ENCODE measurements around the gene PPP1R12B.
"Not testable (repeated sequence)": the region's sequence is repeated elsewhere in the genome, so short reads cannot be mapped to it uniquely, and the experiment has no call there.

PPP1R12B gene

GRCh38 chr1:202531472-202531811 lies 182.9 kb downstream of the PPP1R12B start:
- Histone ChIP-seq H3K4me3 (ENCODE audit: low read depth, low read length) (no peak overlapping the region), H3K9ac (ENCODE audit: low read depth, low read length) (no peak overlapping the region), H3K27me3 (ENCODE audit: control insufficient read depth, insufficient read depth, low read length) (no peaks in the 10 kb centered on the region), H3K36me3 (ENCODE audit: control insufficient read depth, insufficient read depth, low read length) (no peaks in the 10 kb centered on the region), H3K9me3 (ENCODE audit: control insufficient read depth, insufficient read depth, low read length) (no peaks in the 10 kb centered on the region), H3K4me1 (ENCODE audit: control insufficient read depth, insufficient read depth, low read length) (peaks cover 5% of the 10 kb centered on the region)

GRCh38 chr1:202531812-202532616 lies 183.5 kb downstream of the PPP1R12B start:
- H3K4me3 ChIP-seq (ENCODE audit: low read depth, low read length); H3K27me3 ChIP-seq (ENCODE audit: control insufficient read depth, insufficient read depth, low read length); H3K4me1 ChIP-seq (ENCODE audit: control insufficient read depth, insufficient read depth, low read length); H3K36me3 ChIP-seq (ENCODE audit: control insufficient read depth, insufficient read depth, low read length); H3K9ac ChIP-seq (ENCODE audit: low read depth, low read length); H3K9me3 ChIP-seq (ENCODE audit: control insufficient read depth, insufficient read depth, low read length): not testable (repeated sequence)

GRCh38 chr1:202539166-202539574 lies 190.7 kb downstream of the PPP1R12B start:
- not testable (repeated sequence) for H3K27me3 ChIP-seq (ENCODE audit: control insufficient read depth, insufficient read depth, low read length); H3K9ac ChIP-seq (ENCODE audit: low read depth, low read length); H3K9me3 ChIP-seq (ENCODE audit: control insufficient read depth, insufficient read depth, low read length); H3K4me3 ChIP-seq (ENCODE audit: low read depth, low read length); H3K36me3 ChIP-seq (ENCODE audit: control insufficient read depth, insufficient read depth, low read length)
- H3K4me1 ChIP-seq (ENCODE audit: control insufficient read depth, insufficient read depth, low read length): peaks cover 16% of the 10 kb centered on the region

- H3K9me3 ChIP-seq (ENCODE audit: control insufficient read depth, insufficient read depth, low read length); H3K36me3 ChIP-seq (ENCODE audit: control insufficient read depth, insufficient read depth, low read length); H3K27me3 ChIP-seq (ENCODE audit: control insufficient read depth, insufficient read depth, low read length); H3K4me3 ChIP-seq (ENCODE audit: low read depth, low read length); H3K9ac ChIP-seq (ENCODE audit: low read depth, low read length): not testable (repeated sequence)
- peaks cover 16% of the 10 kb centered on the region for H3K4me1 ChIP-seq (ENCODE audit: control insufficient read depth, insufficient read depth, low read length)
Observed at GRCh38 chr1:202539583-202539982, 191.1 kb downstream of the PPP1R12B start.

GRCh38 chr1:202540014-202540413 lies 191.5 kb downstream of the PPP1R12B start:
- H3K9ac ChIP-seq (ENCODE audit: low read depth, low read length): no peak overlapping the region
- no peak overlapping the region for H3K4me3 ChIP-seq (ENCODE audit: low read depth, low read length)
- no peaks in the 10 kb centered on the region for H3K27me3 ChIP-seq (ENCODE audit: control insufficient read depth, insufficient read depth, low read length)

GRCh38 chr1:202540448-202540847 lies 191.9 kb downstream of the PPP1R12B start:
- H3K36me3 ChIP-seq (ENCODE audit: control insufficient read depth, insufficient read depth, low read length): no peaks in the 10 kb centered on the region
- H3K9me3 ChIP-seq (ENCODE audit: control insufficient read depth, insufficient read depth, low read length): no peaks in the 10 kb centered on the region
- H3K4me1 ChIP-seq (ENCODE audit: control insufficient read depth, insufficient read depth, low read length): peaks cover 16% of the 10 kb centered on the region
- H3K9ac ChIP-seq (ENCODE audit: low read depth, low read length): no peak overlapping the region
- H3K4me3 ChIP-seq (ENCODE audit: low read depth, low read length): no peak overlapping the region
- H3K27me3 ChIP-seq (ENCODE audit: control insufficient read depth, insufficient read depth, low read length): no peaks in the 10 kb centered on the region

More at GRCh38 chr1:202540014-202540413, 191.5 kb downstream of the PPP1R12B start:
- Histone ChIP-seq H3K4me1 (ENCODE audit: control insufficient read depth, insufficient read depth, low read length) (peaks cover 16% of the 10 kb centered on the region), H3K36me3 (ENCODE audit: control insufficient read depth, insufficient read depth, low read length) (no peaks in the 10 kb centered on the region), H3K9me3 (ENCODE audit: control insufficient read depth, insufficient read depth, low read length) (no peaks in the 10 kb centered on the region)

- not testable (repeated sequence) for H3K36me3 ChIP-seq (ENCODE audit: control insufficient read depth, insufficient read depth, low read length); H3K9ac ChIP-seq (ENCODE audit: low read depth, low read length); H3K4me3 ChIP-seq (ENCODE audit: low read depth, low read length); H3K9me3 ChIP-seq (ENCODE audit: control insufficient read depth, insufficient read depth, low read length); H3K27me3 ChIP-seq (ENCODE audit: control insufficient read depth, insufficient read depth, low read length)
- peaks cover 16% of the 10 kb centered on the region for H3K4me1 ChIP-seq (ENCODE audit: control insufficient read depth, insufficient read depth, low read length)
Observed at GRCh38 chr1:202540858-202541257, 192.4 kb downstream of the PPP1R12B start.

GRCh38 chr1:202542415-202542814 lies 193.9 kb downstream of the PPP1R12B start:
- not testable (repeated sequence) for H3K9ac ChIP-seq (ENCODE audit: low read depth, low read length); H3K9me3 ChIP-seq (ENCODE audit: control insufficient read depth, insufficient read depth, low read length); H3K36me3 ChIP-seq (ENCODE audit: control insufficient read depth, insufficient read depth, low read length); H3K4me3 ChIP-seq (ENCODE audit: low read depth, low read length); H3K27me3 ChIP-seq (ENCODE audit: control insufficient read depth, insufficient read depth, low read length)
- H3K4me1 ChIP-seq (ENCODE audit: control insufficient read depth, insufficient read depth, low read length): peaks cover 16% of the 10 kb centered on the region

GRCh38 chr1:202543537-202543936 lies 195.0 kb downstream of the PPP1R12B start:
- not testable (repeated sequence) for H3K9ac ChIP-seq (ENCODE audit: low read depth, low read length); H3K27me3 ChIP-seq (ENCODE audit: control insufficient read depth, insufficient read depth, low read length); H3K9me3 ChIP-seq (ENCODE audit: control insufficient read depth, insufficient read depth, low read length); H3K4me3 ChIP-seq (ENCODE audit: low read depth, low read length); H3K36me3 ChIP-seq (ENCODE audit: control insufficient read depth, insufficient read depth, low read length)
- peaks cover 16% of the 10 kb centered on the region for H3K4me1 ChIP-seq (ENCODE audit: control insufficient read depth, insufficient read depth, low read length)

- H3K9me3 ChIP-seq (ENCODE audit: control insufficient read depth, insufficient read depth, low read length); H3K36me3 ChIP-seq (ENCODE audit: control insufficient read depth, insufficient read depth, low read length); H3K9ac ChIP-seq (ENCODE audit: low read depth, low read length); H3K27me3 ChIP-seq (ENCODE audit: control insufficient read depth, insufficient read depth, low read length); H3K4me1 ChIP-seq (ENCODE audit: control insufficient read depth, insufficient read depth, low read length); H3K4me3 ChIP-seq (ENCODE audit: low read depth, low read length): not testable (repeated sequence)
Observed at GRCh38 chr1:202544766-202545449, 196.4 kb downstream of the PPP1R12B start.

GRCh38 chr1:202545647-202546303 lies 197.3 kb downstream of the PPP1R12B start:
- not testable (repeated sequence) for H3K9ac ChIP-seq (ENCODE audit: low read depth, low read length); H3K9me3 ChIP-seq (ENCODE audit: control insufficient read depth, insufficient read depth, low read length)

GRCh38 chr1:202546377-202546776 lies 197.9 kb downstream of the PPP1R12B start:
- not testable (repeated sequence) for H3K36me3 ChIP-seq (ENCODE audit: control insufficient read depth, insufficient read depth, low read length); H3K27me3 ChIP-seq (ENCODE audit: control insufficient read depth, insufficient read depth, low read length); H3K9ac ChIP-seq (ENCODE audit: low read depth, low read length); H3K4me3 ChIP-seq (ENCODE audit: low read depth, low read length); H3K9me3 ChIP-seq (ENCODE audit: control insufficient read depth, insufficient read depth, low read length); H3K4me1 ChIP-seq (ENCODE audit: control insufficient read depth, insufficient read depth, low read length)

More at GRCh38 chr1:202545647-202546303, 197.3 kb downstream of the PPP1R12B start:
- H3K4me3 ChIP-seq (ENCODE audit: low read depth, low read length); H3K27me3 ChIP-seq (ENCODE audit: control insufficient read depth, insufficient read depth, low read length); H3K4me1 ChIP-seq (ENCODE audit: control insufficient read depth, insufficient read depth, low read length); H3K36me3 ChIP-seq (ENCODE audit: control insufficient read depth, insufficient read depth, low read length): not testable (repeated sequence)
